Mononuclear cell (primary cell): ENCODE data around the gene TTN. TPM values are rescaled to one million over a fixed set of nuclear protein-coding genes. Genes with fewer than 3 reads are reported as not detected.

Experiments
- H3K27me3 ChIP-seq: 2 replicates; pipeline ENCODE4 v1.6.0; 2011; ENCODE audit warnings: low read length, control low read depth; ENCODE audit not compliant: insufficient read depth
- H3K4me1 ChIP-seq: 2 replicates; pipeline ENCODE4 v1.5.1; 2011; ENCODE audit warnings: mild to moderate bottlenecking, low read length, control low read depth; ENCODE audit not compliant: insufficient read depth
- H3K4me3 ChIP-seq: 2 replicates; pipeline ENCODE4 v1.5.1; 2011; ENCODE audit warnings: mild to moderate bottlenecking, low read length, moderate library complexity
- H3K9me3 ChIP-seq: 2 replicates; pipeline ENCODE4 v1.5.1; 2011; ENCODE audit warnings: low read depth, mild to moderate bottlenecking, control low read depth, low read length
- total RNA-seq: library from RNA; depleted of rRNA; stranded (reverse); fragments of >200 nt; gene quantifications from one replicate; pipeline ENCODE4 v1.2.3, GENCODE V29; 2012

The TTN gene
- 47.6 TPM for total RNA-seq

DNA sequence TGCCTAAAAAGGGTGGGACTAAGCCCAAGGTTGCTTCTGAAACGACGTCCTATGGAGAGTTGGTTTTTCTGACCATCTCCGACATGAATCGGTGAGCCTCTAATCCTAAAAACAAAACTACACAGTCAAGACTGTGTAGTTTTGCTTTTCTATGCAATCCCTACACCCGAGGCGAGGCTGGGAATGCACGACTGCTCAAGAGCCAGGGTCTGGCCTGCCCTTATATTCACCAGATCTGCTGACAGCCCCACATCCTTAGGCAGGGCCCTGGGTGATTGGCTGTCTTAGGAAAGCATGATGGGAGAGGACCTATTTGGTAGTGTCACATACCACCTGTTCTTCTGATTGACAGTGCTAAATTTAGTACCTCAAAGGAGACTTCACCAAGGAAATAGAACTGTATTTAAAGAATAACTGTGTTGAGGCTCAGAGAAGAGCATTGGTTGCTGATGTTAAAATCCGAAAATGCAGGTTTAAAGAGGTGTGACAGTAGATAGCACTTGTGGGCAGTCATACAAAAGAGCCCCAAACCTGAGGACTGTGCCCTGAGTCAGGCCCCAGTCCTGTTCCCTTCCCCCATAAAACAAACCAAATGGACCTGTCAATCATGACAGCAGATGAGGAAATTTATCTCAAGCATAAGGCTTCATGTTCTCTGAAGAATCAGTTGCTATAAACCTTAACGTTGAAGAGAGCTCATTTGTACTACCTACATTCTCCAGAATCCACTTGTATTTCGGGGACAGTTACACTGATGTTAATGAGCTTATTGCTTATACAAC is at the start of gene TTN:
TSS of gene TTN (minus strand) at position 197 of the 782 bp plus-strand sequence. CDS start 2,781 bp downstream, outside the sequence.
- H3K9me3 ChIP-seq, result no peaks in the 10 kb centered on the region
- no peaks in the 10 kb centered on the region for H3K4me1 ChIP-seq
- H3K4me3 ChIP-seq, result no peak within 1 kb of the TSS
- H3K27me3 ChIP-seq, result no peaks in the 10 kb centered on the region

DNA sequence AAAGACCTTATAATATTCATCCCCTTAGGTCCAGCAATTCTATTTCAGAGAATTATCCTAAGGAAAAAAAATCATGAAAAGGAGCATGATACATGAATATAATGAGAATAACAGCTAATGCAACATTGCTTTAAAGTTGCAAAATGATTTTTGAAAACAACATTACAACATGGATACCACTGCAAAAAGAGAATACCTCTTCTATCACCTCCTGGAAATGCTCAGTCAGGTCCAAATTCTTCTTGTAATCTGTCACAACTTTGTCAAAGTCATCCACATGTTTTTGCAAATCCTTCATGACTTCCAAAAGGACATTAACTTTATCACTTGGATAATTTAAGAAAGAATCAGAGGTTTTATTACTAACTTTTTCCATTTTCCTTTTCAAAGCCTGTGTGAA is 47.9 kb upstream of the TTN start:
- no peaks in the 10 kb centered on the region for H3K9me3 ChIP-seq
- no peak overlapping the region for H3K4me3 ChIP-seq
- H3K4me1 ChIP-seq, result no peaks in the 10 kb centered on the region
- H3K27me3 ChIP-seq, result no peaks in the 10 kb centered on the region

- H3K9me3 ChIP-seq, result no peaks in the 10 kb centered on the region
Observed at GRCh38 chr2:178848335-178848734, 41.1 kb upstream of the TTN start.

GRCh38 chr2:178846458-178846802 is 39.2 kb upstream of the TTN start:
- no peak overlapping the region for H3K4me3 ChIP-seq
- H3K27me3 ChIP-seq, result no peaks in the 10 kb centered on the region
- no peaks in the 10 kb centered on the region for H3K9me3 ChIP-seq
- no peaks in the 10 kb centered on the region for H3K4me1 ChIP-seq

More at GRCh38 chr2:178848335-178848734, 41.1 kb upstream of the TTN start:
- Histone ChIP-seq H3K27me3 (no peaks in the 10 kb centered on the region), H3K4me3 (no peak overlapping the region), H3K4me1 (no peaks in the 10 kb centered on the region)

GRCh38 chr2:178845566-178846457 is 38.6 kb upstream of the TTN start:
- H3K4me3 ChIP-seq, result no peak overlapping the region
- H3K27me3 ChIP-seq, result no peaks in the 10 kb centered on the region
- no peaks in the 10 kb centered on the region for H3K9me3 ChIP-seq
- H3K4me1 ChIP-seq, result no peaks in the 10 kb centered on the region

DNA sequence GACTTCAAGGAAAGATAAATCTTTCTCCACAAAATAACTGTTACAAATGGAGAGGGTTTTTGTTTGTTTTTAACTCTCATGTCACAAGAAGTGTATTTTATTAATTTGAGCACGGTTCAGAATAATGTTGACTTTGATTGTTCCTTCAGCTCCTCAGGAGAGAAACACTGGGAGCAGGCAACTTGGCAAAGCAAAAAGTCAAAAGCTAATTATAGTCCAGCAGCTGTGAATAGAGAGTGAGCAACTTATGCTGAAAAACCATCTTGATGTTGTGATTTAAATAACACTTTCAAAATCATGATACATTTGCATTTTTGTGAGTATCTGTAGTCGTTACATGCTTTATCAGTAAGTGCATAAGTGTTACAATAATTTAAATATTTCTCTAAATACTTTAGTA is 37.5 kb upstream of the TTN start:
- Histone ChIP-seq H3K27me3 (no peaks in the 10 kb centered on the region), H3K4me1 (no peaks in the 10 kb centered on the region), H3K4me3 (no peak overlapping the region), H3K9me3 (no peaks in the 10 kb centered on the region)

GRCh38 chr2:178844269-178844668 is 37.0 kb upstream of the TTN start:
- Histone ChIP-seq H3K27me3 (no peaks in the 10 kb centered on the region), H3K9me3 (no peaks in the 10 kb centered on the region), H3K4me3 (no peak overlapping the region), H3K4me1 (no peaks in the 10 kb centered on the region)

GRCh38 chr2:178843697-178844096 is 36.5 kb upstream of the TTN start:
- Histone ChIP-seq H3K27me3 (no peaks in the 10 kb centered on the region), H3K4me3 (no peak overlapping the region), H3K9me3 (no peaks in the 10 kb centered on the region), H3K4me1 (no peaks in the 10 kb centered on the region)

DNA sequence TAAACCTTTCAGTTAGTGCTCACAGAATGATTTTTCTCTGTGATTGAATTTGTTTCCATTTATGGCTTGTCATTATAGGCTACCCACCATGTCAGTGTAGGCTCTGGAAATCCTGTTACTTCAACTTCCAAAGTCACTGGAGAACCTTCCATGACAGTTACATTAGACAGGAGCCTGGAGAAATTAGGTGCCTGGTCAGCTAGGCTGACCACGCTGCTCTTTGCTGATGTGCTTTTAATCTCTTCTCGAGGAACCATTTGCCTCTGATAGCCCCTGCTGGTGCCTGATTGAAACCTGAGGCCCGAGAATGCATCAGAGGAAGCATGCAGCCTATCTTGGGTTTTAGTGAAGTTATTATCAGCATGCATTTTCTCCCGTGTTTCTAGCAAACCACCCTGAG is 29.6 kb upstream of the TTN start:
- Histone ChIP-seq H3K27me3 (no peaks in the 10 kb centered on the region), H3K4me1 (no peaks in the 10 kb centered on the region), H3K4me3 (no peak overlapping the region), H3K9me3 (no peaks in the 10 kb centered on the region)

- Histone ChIP-seq H3K27me3 (no peaks in the 10 kb centered on the region), H3K4me1 (no peaks in the 10 kb centered on the region), H3K4me3 (no peak overlapping the region), H3K9me3 (no peaks in the 10 kb centered on the region)
Observed at GRCh38 chr2:178834086-178834485, 26.9 kb upstream of the TTN start.

- Histone ChIP-seq H3K4me1 (no peaks in the 10 kb centered on the region), H3K27me3 (no peaks in the 10 kb centered on the region), H3K4me3 (no peak overlapping the region), H3K9me3 (no peaks in the 10 kb centered on the region)
Observed at GRCh38 chr2:178833382-178833781, 26.2 kb upstream of the TTN start.

DNA sequence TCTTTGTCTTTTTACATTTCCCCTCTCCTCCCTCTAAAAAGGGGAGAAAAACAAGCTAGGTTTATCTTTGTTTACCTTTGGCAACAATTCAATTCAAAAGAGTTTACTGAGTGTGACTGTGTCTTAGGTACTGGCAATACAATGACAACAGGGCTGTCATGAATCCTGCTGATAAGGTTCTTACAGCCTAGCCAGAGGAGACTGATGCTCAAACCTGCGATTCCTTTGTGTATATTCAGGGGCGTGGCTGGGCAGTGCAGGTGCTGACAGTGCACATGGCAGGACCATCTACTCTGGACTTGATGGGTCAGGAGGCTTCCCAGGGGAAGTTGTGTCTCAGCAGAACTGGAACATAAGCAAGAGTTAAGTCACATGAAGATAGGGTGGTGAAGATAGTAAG is 23.2 kb upstream of the TTN start:
- Histone ChIP-seq H3K4me1 (no peaks in the 10 kb centered on the region), H3K27me3 (no peaks in the 10 kb centered on the region), H3K4me3 (no peak overlapping the region)

DNA sequence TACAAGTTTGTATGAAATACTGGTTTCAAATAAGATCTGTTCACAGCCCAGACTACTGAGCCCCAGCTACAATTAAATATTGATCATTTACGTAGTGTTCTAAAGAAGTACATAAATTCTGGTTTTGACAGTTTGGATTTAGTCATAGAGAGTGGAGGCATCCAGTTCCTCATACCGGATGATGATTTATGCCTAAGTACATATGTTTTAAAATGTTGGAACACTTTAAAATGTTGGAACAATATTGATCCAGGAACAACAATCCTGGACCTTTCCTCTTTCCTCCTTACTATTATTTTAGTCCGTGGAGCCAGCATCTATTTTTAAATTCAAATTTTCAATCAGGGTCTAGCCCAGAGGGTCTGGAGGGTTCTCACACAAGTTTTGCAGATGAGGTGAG is 22.8 kb upstream of the TTN start:
- H3K9me3 ChIP-seq, result no peaks in the 10 kb centered on the region
- no peaks in the 10 kb centered on the region for H3K27me3 ChIP-seq
- H3K4me3 ChIP-seq, result no peak overlapping the region
- no peaks in the 10 kb centered on the region for H3K4me1 ChIP-seq

More for the DNA sequence above, 23.2 kb upstream of the TTN start:
- no peaks in the 10 kb centered on the region for H3K9me3 ChIP-seq

DNA sequence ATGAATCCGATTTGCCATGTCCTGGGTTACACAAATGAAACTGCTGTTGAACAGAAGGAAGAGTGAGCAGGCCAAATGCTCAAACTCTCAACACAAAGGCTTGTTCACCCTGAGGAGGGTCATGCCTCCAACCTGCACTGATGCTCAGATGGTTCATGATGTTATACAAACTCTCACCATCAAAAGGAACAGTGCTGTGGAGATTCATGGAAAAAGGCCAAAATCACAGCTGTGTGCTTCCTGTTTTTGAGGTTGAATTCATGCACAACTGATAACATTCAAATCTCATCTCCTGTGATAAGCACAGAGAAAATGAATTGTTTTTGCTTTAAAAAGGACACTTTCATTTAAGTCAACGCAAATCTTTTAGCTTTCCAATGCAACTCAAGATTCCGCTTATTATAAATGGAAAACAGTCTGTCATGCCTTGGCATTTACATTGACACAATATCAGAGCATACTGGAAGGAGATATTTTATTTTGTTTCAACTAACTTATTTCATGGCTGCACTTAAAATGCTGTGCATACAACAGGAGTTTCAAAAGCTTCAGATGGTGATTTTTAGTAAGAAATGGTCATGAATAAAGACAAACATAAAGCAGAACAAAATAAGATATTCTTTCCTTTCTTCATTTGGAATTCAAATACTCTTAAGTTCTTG is 22.2 kb upstream of the TTN start:
- no peaks in the 10 kb centered on the region for H3K9me3 ChIP-seq
- H3K27me3 ChIP-seq, result no peaks in the 10 kb centered on the region
- no peaks in the 10 kb centered on the region for H3K4me1 ChIP-seq
- H3K4me3 ChIP-seq, result no peak overlapping the region

DNA sequence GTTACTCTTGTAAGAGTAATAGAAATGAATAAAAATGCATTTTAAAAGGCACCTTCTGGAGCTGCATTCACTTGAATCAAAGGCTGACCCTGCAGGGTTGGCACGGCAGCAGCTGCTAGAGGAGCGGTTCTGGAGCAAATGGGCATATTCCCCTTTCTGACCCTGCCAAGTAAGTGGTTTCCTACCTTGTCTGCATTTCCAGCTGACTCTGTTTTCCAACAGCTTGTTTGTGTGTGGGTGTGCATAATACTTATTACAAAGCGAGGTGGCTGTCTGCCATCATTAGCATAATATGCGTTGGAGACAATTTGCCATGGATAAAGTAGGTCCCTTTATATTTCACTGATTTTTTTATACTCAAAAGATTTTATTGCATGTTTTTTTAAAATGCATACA is 21.3 kb upstream of the TTN start:
- Histone ChIP-seq H3K9me3 (no peaks in the 10 kb centered on the region), H3K4me3 (no peak overlapping the region), H3K27me3 (no peaks in the 10 kb centered on the region), H3K4me1 (no peaks in the 10 kb centered on the region)
